VCaP (cell line): ENCODE results near the gene USP54.

Experiments
- H3K27ac ChIP-seq: fragments of 450-650 bp; 2 replicates; pipeline ENCODE4 v1.5.1; 2017
- CTCF ChIP-seq: fragments of 450-650 bp; conservative IDR thresholded peaks from 2 replicates; pipeline ENCODE4 v1.5.1; 2017; ENCODE audit warnings: mild to moderate bottlenecking, moderate library complexity

Gene USP54

GRCh38 chr10:73460897-73461296 lies 130.2 kb downstream of the USP54 start:
- TF ChIP-seq CTCF, result no peak
- H3K27ac ChIP-seq, result no peak overlapping the region

- no peak for TF ChIP-seq CTCF
These were observed 131.3 kb downstream of the USP54 start for GRCh38 chr10:73459683-73460314.

GRCh38 chr10:73456187-73456890 lies 134.8 kb downstream of the USP54 start:
- TF ChIP-seq CTCF, result no peak
- no peak overlapping the region for H3K27ac ChIP-seq

More at GRCh38 chr10:73459683-73460314, 131.3 kb downstream of the USP54 start:
- no peak overlapping the region for H3K27ac ChIP-seq

GRCh38 chr10:73449113-73449512 lies 142.0 kb downstream of the USP54 start:
- TF ChIP-seq CTCF, result no peak
- no peak overlapping the region for H3K27ac ChIP-seq

GRCh38 chr10:73448384-73448783 lies 142.8 kb downstream of the USP54 start:
- no peak for TF ChIP-seq CTCF
- H3K27ac ChIP-seq, result no peak overlapping the region
